Retinal pigment epithelial cell (primary cell): ENCODE results near the gene PIGO.

Experiments
- DNase-seq: peaks from one replicate; pipeline ENCODE4 v3.0.0-alpha.2; 2010; ENCODE audit warnings: low read depth
- H3K4me3 ChIP-seq: 2 replicates; pipeline ENCODE4 v1.5.1; 2011; ENCODE audit warnings: mild to moderate bottlenecking, low read length, control low read depth, moderate library complexity
- CTCF ChIP-seq: conservative IDR thresholded peaks from 2 replicates; pipeline ENCODE4 v1.5.1; 2011; ENCODE audit warnings: low read depth, low read length, control low read depth, inconsistent platforms

Gene PIGO

GRCh38 chr9:35096035-35096849 lies at the start of gene PIGO:
Gene PIGO, minus strand, starts transcription at chr9:35096591. Its CDS starts 1,026 bp downstream, at chr9:35095565.
- DNase-seq = no peak

GRCh38 chr9:35142037-35142436 lies 45.6 kb upstream of the PIGO start:
- no peak for TF ChIP-seq CTCF
- no peak overlapping the region for H3K4me3 ChIP-seq
- no peak for DNase-seq

More at GRCh38 chr9:35096035-35096849, at the start of gene PIGO:
- TF ChIP-seq CTCF = peak; percentile 85
- peak within 1 kb of the TSS; percentile 96 for H3K4me3 ChIP-seq

- H3K4me3 ChIP-seq = no peak overlapping the region
- DNase-seq = no peak
- no peak for TF ChIP-seq CTCF
Measured at GRCh38 chr9:35140093-35140492, 43.7 kb upstream of the PIGO start.

- H3K4me3 ChIP-seq = no peak overlapping the region
- DNase-seq = no peak
- no peak for TF ChIP-seq CTCF
Measured at GRCh38 chr9:35136866-35137265, 40.5 kb upstream of the PIGO start.

GRCh38 chr9:35135988-35136387 lies 39.6 kb upstream of the PIGO start:
- TF ChIP-seq CTCF = no peak

GRCh38 chr9:35134920-35135319 lies 38.5 kb upstream of the PIGO start:
- H3K4me3 ChIP-seq = no peak overlapping the region
- no peak for TF ChIP-seq CTCF
- DNase-seq = no peak

More at GRCh38 chr9:35135988-35136387, 39.6 kb upstream of the PIGO start:
- DNase-seq = no peak
- no peak overlapping the region for H3K4me3 ChIP-seq

- H3K4me3 ChIP-seq = peak overlapping the region; percentile 87
- peak; percentile 72 for DNase-seq
- peak; percentile 94 for TF ChIP-seq CTCF
Measured at GRCh38 chr9:35116898-35117551, 20.6 kb upstream of the PIGO start.
